Astrocyte (in vitro differentiated cells and primary cell): ENCODE data around the gene RGL1. TPM values are rescaled to one million over a fixed set of nuclear protein-coding genes. Genes with fewer than 3 reads are reported as not detected.

Source experiments
- DNase-seq: peaks from one replicate; pipeline ENCODE4 v3.0.0-alpha.2; 2010; ENCODE audit warnings: low read depth
- FAIRE-seq: peaks from 2 replicates; lab custom pipeline; 2011; peaks lifted over from hg19 to GRCh38; lab: Jason Lieb, UNC
- H2AFZ ChIP-seq: 2 replicates; pipeline ENCODE4 v1.6.0; 2012; ENCODE audit warnings: low read depth, low read length, inconsistent platforms
- H3K27ac ChIP-seq: 2 replicates; pipeline ENCODE4 v1.5.1; 2011; ENCODE audit warnings: low read depth, low read length, inconsistent platforms
- H3K27me3 ChIP-seq: 2 replicates; pipeline ENCODE4 v1.6.0; 2011; ENCODE audit warnings: low read length, inconsistent platforms; ENCODE audit not compliant: insufficient read depth
- H3K36me3 ChIP-seq: 2 replicates; pipeline ENCODE4 v1.5.1; 2011; ENCODE audit warnings: low read length, inconsistent platforms; ENCODE audit not compliant: insufficient read depth
- H3K4me1 ChIP-seq: 2 replicates; pipeline ENCODE4 v1.5.1; 2011; ENCODE audit warnings: low read length, inconsistent platforms; ENCODE audit not compliant: insufficient read depth
- H3K4me2 ChIP-seq: 2 replicates; pipeline ENCODE4 v1.6.0; 2012; ENCODE audit warnings: low read length, inconsistent platforms
- H3K4me3 ChIP-seq: 2 replicates; pipeline ENCODE4 v1.5.1; 2011; ENCODE audit warnings: low read depth, mild to moderate bottlenecking, low read length, inconsistent platforms; ENCODE audit not compliant: insufficient read depth
- H3K79me2 ChIP-seq: 2 replicates; pipeline ENCODE4 v1.6.0; 2012; ENCODE audit warnings: mild to moderate bottlenecking, low read length, inconsistent platforms; ENCODE audit not compliant: insufficient read depth
- H3K9ac ChIP-seq: 2 replicates; pipeline ENCODE4 v1.6.0; 2012; ENCODE audit warnings: mild to moderate bottlenecking, low read length, inconsistent platforms
- H3K9me3 ChIP-seq: 2 replicates; pipeline ENCODE4 v1.5.1; 2012; ENCODE audit warnings: low read depth, mild to moderate bottlenecking, low read length, inconsistent platforms; ENCODE audit not compliant: insufficient read depth
- H4K20me1 ChIP-seq: 2 replicates; pipeline ENCODE4 v1.6.0; 2012; ENCODE audit warnings: low read length, inconsistent platforms; ENCODE audit not compliant: insufficient read depth
- H3K27ac Mint-ChIP-seq: one replicate; pipeline ENCODE4 v1.8.0; 2021; ENCODE audit warnings: mild to moderate bottlenecking, mixed read lengths; ENCODE audit not compliant: unreplicated experiment
- H3K27me3 Mint-ChIP-seq: one replicate; pipeline ENCODE4 v1.8.0; 2021; ENCODE audit warnings: low read depth, mixed read lengths; ENCODE audit not compliant: unreplicated experiment
- H3K36me3 Mint-ChIP-seq: one replicate; pipeline ENCODE4 v1.8.0; 2021; ENCODE audit warnings: low read depth, mixed read lengths; ENCODE audit not compliant: unreplicated experiment
- H3K4me1 Mint-ChIP-seq: one replicate; pipeline ENCODE4 v1.8.0; 2021; ENCODE audit warnings: low read depth, mixed read lengths; ENCODE audit not compliant: unreplicated experiment
- H3K4me3 Mint-ChIP-seq: one replicate; pipeline ENCODE4 v1.8.0; 2021; ENCODE audit warnings: mild to moderate bottlenecking, moderate library complexity, mixed read lengths; ENCODE audit not compliant: unreplicated experiment
- H3K9me3 Mint-ChIP-seq: one replicate; pipeline ENCODE4 v1.8.0; 2021; ENCODE audit warnings: mild to moderate bottlenecking, mixed read lengths; ENCODE audit not compliant: unreplicated experiment
- EZH2 ChIP-seq: IDR thresholded peaks from 2 replicates; pipeline ENCODE4 v1.6.1; 2012; ENCODE audit warnings: mild to moderate bottlenecking, low read length, inconsistent platforms; ENCODE audit not compliant: insufficient read depth
- total RNA-seq: library from RNA; stranded (reverse); gene quantifications from 2 replicates; pipeline ENCODE4 v1.2.1, GENCODE V29; 2021
- TF ChIP-seq, protein P1 (sequence below): IDR thresholded peaks from 2 replicates; pipeline ENCODE4 v1.5.1; 2011; ENCODE audit warnings: low read depth, mild to moderate bottlenecking, inconsistent platforms, low read length, moderate library complexity; ENCODE audit not compliant: insufficient read depth

RGL1 gene
- total RNA-seq, 1 donor from 2014 or later, result 10.1 TPM

- Histone ChIP-seq H3K4me1 (peaks cover under 1% of the 10 kb centered on the region), H3K79me2 (no peaks in the 10 kb centered on the region), H3K27me3 (no peaks in the 10 kb centered on the region), H3K4me2 (no peak overlapping the region), H4K20me1 (no peaks in the 10 kb centered on the region), H3K36me3 (no peaks in the 10 kb centered on the region), H3K9ac (no peak overlapping the region), H2AFZ (no peak overlapping the region), H3K9me3 (no peaks in the 10 kb centered on the region), H3K4me3 (no peak overlapping the region), H3K27ac (no peak overlapping the region)
- H3K4me3 Mint-ChIP-seq, result no peak overlapping the region
- no peaks in the 10 kb centered on the region for H3K27me3 Mint-ChIP-seq
- no peaks in the 10 kb centered on the region for H3K4me1 Mint-ChIP-seq
- DNase-seq, result no peak
- TF ChIP-seq, protein P1, sequence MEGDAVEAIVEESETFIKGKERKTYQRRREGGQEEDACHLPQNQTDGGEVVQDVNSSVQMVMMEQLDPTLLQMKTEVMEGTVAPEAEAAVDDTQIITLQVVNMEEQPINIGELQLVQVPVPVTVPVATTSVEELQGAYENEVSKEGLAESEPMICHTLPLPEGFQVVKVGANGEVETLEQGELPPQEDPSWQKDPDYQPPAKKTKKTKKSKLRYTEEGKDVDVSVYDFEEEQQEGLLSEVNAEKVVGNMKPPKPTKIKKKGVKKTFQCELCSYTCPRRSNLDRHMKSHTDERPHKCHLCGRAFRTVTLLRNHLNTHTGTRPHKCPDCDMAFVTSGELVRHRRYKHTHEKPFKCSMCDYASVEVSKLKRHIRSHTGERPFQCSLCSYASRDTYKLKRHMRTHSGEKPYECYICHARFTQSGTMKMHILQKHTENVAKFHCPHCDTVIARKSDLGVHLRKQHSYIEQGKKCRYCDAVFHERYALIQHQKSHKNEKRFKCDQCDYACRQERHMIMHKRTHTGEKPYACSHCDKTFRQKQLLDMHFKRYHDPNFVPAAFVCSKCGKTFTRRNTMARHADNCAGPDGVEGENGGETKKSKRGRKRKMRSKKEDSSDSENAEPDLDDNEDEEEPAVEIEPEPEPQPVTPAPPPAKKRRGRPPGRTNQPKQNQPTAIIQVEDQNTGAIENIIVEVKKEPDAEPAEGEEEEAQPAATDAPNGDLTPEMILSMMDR, result no peak
- TF ChIP-seq EZH2, result no peak
- no peak overlapping the region for H3K27ac Mint-ChIP-seq
- FAIRE-seq, result no peak
- peaks cover 2% of the 10 kb centered on the region for H3K9me3 Mint-ChIP-seq
- H3K36me3 Mint-ChIP-seq, result peaks cover 4% of the 10 kb centered on the region
Observed at GRCh38 chr1:183893561-183894289, 88.8 kb downstream of the RGL1 start.

DNA sequence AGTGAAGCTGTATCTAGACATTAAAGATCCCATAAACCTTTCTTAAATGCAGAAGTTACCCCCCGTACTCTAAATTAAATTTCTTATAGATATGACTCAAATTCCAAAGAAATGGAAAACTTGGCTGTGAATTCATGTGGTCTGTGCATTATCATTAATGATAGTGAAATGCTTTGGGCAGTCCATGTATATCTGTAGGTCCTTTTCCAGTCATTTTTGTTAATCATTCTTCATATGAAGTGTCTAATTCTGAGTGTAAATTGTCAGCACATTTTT lies 89.3 kb downstream of the RGL1 start:
- peaks cover 2% of the 10 kb centered on the region for H3K9me3 Mint-ChIP-seq
- peaks cover 4% of the 10 kb centered on the region for H3K36me3 Mint-ChIP-seq
- Histone ChIP-seq H3K4me2 (no peak overlapping the region), H3K9me3 (no peaks in the 10 kb centered on the region), H4K20me1 (no peaks in the 10 kb centered on the region), H3K27me3 (no peaks in the 10 kb centered on the region), H3K9ac (no peak overlapping the region), H3K4me3 (no peak overlapping the region), H2AFZ (no peak overlapping the region), H3K36me3 (no peaks in the 10 kb centered on the region), H3K27ac (no peak overlapping the region), H3K4me1 (no peaks in the 10 kb centered on the region), H3K79me2 (no peaks in the 10 kb centered on the region)
- no peaks in the 10 kb centered on the region for H3K4me1 Mint-ChIP-seq
- H3K27ac Mint-ChIP-seq, result no peak overlapping the region
- DNase-seq (no peak), FAIRE-seq (no peak)
- no peaks in the 10 kb centered on the region for H3K27me3 Mint-ChIP-seq
- no peak for TF ChIP-seq EZH2
- TF ChIP-seq, protein P1, result no peak
- H3K4me3 Mint-ChIP-seq, result no peak overlapping the region

DNA sequence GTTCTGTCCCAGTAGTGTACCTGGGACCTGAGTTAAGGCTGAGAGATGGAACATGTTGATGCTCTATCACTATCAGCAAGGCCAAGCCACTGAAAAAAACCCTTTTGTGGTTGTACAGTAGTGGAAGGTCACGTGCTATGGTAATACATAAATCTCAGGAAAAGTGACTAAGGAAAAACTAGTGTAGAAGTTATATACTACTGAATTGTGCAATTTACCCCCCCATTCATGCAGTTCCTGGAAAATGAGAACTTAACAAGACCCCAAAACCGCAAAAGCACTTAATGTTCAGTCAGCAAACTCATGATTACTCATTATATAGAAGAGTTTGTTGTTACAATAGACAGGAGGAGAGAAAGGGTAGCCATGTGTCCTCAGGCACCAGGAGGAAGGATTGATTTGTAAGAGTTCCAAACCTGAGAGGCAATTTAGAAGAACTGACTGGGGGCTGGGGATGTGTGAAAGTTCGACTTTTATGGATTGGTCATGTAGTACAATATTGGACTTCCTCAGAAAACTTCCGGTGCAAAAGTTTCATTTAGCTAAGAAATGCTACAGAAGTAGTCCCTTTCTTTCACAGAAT lies 91.6 kb downstream of the RGL1 start:
- Mint-ChIP-seq H3K36me3 (peaks cover 9% of the 10 kb centered on the region), H3K27me3 (no peaks in the 10 kb centered on the region), H3K9me3 (peaks cover 2% of the 10 kb centered on the region), H3K27ac (no peak overlapping the region), H3K4me1 (no peaks in the 10 kb centered on the region), H3K4me3 (no peak overlapping the region)
- Histone ChIP-seq H3K27ac (no peak overlapping the region), H4K20me1 (no peaks in the 10 kb centered on the region), H3K79me2 (no peaks in the 10 kb centered on the region), H3K4me3 (no peak overlapping the region), H3K9me3 (no peaks in the 10 kb centered on the region), H2AFZ (no peak overlapping the region), H3K4me1 (no peaks in the 10 kb centered on the region), H3K4me2 (no peak overlapping the region), H3K27me3 (no peaks in the 10 kb centered on the region), H3K36me3 (no peaks in the 10 kb centered on the region), H3K9ac (no peak overlapping the region)
- DNase-seq (peak; percentile 73), FAIRE-seq (no peak)
- TF ChIP-seq EZH2, result no peak
- TF ChIP-seq, protein P1, result no peak
